GM12878 (cell line): ENCODE measurements around the gene ATG10.

Source experiments
- CBX3 ChIP-seq: fragments of 200-600 bp; sonication (generic); IDR thresholded peaks from 2 replicates; pipeline ENCODE4 v1.6.1; 2016; ENCODE audit warnings: low read depth, borderline replicate concordance
- CEBPB ChIP-seq, 2 experiments: fragments of 150-350 bp in 1 of 2; IDR thresholded peaks; 2 replicates each; pipeline ENCODE4 v1.6.1; 2012 to 2014; ENCODE audit warnings: low read depth in 2 of 2, low read length in 2 of 2, borderline replicate concordance in 1 of 2, inconsistent platforms in 1 of 2
- FOXM1 ChIP-seq: IDR thresholded peaks from 2 replicates; pipeline ENCODE4 v1.6.1; 2012; ENCODE audit warnings: low read depth, mild to moderate bottlenecking, inconsistent platforms, low read length, moderate library complexity
- POLR2AphosphoS2 ChIP-seq: IDR thresholded peaks from 2 replicates; pipeline ENCODE4 v1.6.1; 2011; ENCODE audit warnings: low read depth, mild to moderate bottlenecking, low read length, improper control_type of control experiment, moderate library complexity
- POLR2AphosphoS5 ChIP-seq: IDR thresholded peaks from 2 replicates; pipeline ENCODE4 v1.6.1; 2011; ENCODE audit warnings: mild to moderate bottlenecking, low read length, inconsistent platforms
- RAD21 ChIP-seq: IDR thresholded peaks from 2 replicates; pipeline ENCODE4 v1.6.1; 2011; ENCODE audit warnings: mild to moderate bottlenecking, low read depth, low read length, moderate library complexity; ENCODE audit not compliant: insufficient read depth
- TBL1XR1 ChIP-seq: IDR thresholded peaks from 2 replicates; pipeline ENCODE4 v1.6.1; 2012; ENCODE audit warnings: low read depth, low read length, improper control_type of control experiment
- TF ChIP-seq, protein P1 (sequence below): fragments of 450-650 bp; IDR thresholded peaks from 2 replicates; pipeline ENCODE4 v1.6.1; 2016; ENCODE audit warnings: mild to moderate bottlenecking, moderate library complexity, borderline replicate concordance
- TF ChIP-seq, protein P2 (sequence below): IDR thresholded peaks from 2 replicates; pipeline ENCODE4 v1.6.1; 2011; ENCODE audit warnings: low read depth, mild to moderate bottlenecking, low read length, moderate library complexity, borderline replicate concordance; ENCODE audit errors: extremely low read depth

DNA sequence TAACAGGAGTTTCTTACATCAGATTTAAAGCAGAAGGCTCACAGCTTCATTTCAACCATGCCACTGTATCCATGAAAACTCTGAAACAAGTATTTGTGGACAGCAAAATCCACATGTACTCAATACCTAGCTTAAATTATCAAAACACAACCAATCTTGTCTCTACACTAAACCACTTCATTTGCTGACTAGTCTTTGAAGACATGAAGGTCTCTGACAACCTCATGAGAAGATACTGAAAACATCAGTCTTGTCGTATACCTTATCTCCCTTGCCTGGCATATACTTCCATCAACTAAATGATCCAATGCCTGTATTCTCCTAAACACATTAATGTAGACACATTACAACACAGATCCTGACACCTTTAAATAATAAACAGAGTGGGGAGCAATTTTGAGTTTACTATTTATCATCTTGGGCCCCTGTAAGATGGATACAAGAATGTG is 303.4 kb downstream of the ATG10 start:
- TF ChIP-seq FOXM1: no peak
- TF ChIP-seq POLR2AphosphoS5: peak; percentile 9
- TF ChIP-seq, protein P1, sequence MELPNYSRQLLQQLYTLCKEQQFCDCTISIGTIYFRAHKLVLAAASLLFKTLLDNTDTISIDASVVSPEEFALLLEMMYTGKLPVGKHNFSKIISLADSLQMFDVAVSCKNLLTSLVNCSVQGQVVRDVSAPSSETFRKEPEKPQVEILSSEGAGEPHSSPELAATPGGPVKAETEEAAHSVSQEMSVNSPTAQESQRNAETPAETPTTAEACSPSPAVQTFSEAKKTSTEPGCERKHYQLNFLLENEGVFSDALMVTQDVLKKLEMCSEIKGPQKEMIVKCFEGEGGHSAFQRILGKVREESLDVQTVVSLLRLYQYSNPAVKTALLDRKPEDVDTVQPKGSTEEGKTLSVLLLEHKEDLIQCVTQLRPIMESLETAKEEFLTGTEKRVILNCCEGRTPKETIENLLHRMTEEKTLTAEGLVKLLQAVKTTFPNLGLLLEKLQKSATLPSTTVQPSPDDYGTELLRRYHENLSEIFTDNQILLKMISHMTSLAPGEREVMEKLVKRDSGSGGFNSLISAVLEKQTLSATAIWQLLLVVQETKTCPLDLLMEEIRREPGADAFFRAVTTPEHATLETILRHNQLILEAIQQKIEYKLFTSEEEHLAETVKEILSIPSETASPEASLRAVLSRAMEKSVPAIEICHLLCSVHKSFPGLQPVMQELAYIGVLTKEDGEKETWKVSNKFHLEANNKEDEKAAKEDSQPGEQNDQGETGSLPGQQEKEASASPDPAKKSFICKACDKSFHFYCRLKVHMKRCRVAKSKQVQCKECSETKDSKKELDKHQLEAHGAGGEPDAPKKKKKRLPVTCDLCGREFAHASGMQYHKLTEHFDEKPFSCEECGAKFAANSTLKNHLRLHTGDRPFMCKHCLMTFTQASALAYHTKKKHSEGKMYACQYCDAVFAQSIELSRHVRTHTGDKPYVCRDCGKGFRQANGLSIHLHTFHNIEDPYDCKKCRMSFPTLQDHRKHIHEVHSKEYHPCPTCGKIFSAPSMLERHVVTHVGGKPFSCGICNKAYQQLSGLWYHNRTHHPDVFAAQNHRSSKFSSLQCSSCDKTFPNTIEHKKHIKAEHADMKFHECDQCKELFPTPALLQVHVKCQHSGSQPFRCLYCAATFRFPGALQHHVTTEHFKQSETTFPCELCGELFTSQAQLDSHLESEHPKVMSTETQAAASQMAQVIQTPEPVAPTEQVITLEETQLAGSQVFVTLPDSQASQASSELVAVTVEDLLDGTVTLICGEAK: no peak
- no peak for TF ChIP-seq POLR2AphosphoS2
- no peak for TF ChIP-seq CEBPB (IDR thresholded peaks at IDR 0.05; ENCODE audit: borderline replicate concordance in 1 of 2, low read depth in 2 of 2, low read length in 2 of 2)
- TF ChIP-seq, protein P2, sequence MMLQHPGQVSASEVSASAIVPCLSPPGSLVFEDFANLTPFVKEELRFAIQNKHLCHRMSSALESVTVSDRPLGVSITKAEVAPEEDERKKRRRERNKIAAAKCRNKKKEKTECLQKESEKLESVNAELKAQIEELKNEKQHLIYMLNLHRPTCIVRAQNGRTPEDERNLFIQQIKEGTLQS: no peak
- TF ChIP-seq RAD21: no peak
- no peak for TF ChIP-seq CBX3
- TF ChIP-seq TBL1XR1: no peak
